Stimulated activated naive CD4-positive, alpha-beta T cell treated with Interleukin-2 at 50 U/mL for 16 hours (primary cell): ENCODE measurements around the gene UNC45A.
"Not testable (repeated sequence)": the region's sequence is repeated elsewhere in the genome, so short reads cannot be mapped to it uniquely, and the experiment has no call there.

Source experiments
- DNase-seq: peaks from one replicate; lab custom pipeline; 2025; lab: John Stamatoyannopoulos, UW

Gene UNC45A

GRCh38 chr15:90903733-90904536 is 31.1 kb upstream of the UNC45A start:
- no peak for DNase-seq

DNA sequence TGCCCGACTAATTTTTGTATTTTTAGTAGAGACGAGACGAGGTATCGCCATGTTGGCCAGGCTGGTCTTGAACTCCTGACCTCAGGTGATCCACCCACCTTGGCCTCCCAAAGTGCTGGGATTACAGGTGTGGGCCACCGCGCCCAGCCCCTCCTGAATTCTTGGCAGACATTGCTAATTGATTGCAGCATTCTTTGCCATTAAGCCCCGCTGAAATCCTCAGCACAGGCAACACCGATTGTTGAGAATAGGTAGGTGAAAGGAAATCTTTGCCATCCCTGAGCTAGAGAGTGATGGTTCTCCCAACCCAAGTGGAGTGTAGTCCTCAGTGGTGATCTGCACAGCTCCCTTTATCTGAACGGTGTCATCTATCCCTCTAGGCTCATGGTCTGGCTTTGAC is 30.3 kb upstream of the UNC45A start:
- DNase-seq = no peak

GRCh38 chr15:90905306-90906180 is 29.5 kb upstream of the UNC45A start:
- DNase-seq = no peak

DNA sequence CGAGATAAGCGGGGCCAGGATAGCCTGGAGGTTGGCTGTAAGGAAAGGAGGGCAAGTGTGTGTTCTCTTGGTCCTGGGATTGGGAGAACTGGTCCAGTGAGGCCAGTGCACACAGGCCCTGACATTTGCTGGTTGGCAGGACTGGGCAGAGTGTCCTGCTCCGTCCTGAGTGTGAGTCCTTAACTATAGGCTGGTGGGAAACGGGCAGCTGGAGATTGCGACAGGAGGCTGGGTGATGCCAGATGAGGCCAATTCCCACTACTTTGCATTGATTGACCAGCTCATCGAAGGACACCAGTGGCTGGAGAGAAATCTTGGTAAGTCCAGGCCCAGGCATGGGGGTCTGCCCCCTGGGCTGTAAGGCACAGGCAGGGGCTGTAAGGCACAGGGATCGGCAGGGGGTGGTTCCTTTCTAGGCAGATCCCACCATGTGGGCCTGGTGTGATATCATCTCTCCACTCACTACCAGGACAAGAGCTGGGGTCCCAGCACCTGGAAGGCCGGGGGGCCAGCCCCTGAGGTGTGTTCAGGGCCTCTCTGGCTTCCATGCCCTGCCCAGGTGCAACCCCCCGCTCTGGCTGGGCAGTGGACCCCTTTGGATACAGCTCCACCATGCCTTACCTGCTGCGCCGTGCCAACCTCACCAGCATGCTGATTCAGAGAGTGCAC is 28.8 kb upstream of the UNC45A start:
- DNase-seq = no peak

DNA sequence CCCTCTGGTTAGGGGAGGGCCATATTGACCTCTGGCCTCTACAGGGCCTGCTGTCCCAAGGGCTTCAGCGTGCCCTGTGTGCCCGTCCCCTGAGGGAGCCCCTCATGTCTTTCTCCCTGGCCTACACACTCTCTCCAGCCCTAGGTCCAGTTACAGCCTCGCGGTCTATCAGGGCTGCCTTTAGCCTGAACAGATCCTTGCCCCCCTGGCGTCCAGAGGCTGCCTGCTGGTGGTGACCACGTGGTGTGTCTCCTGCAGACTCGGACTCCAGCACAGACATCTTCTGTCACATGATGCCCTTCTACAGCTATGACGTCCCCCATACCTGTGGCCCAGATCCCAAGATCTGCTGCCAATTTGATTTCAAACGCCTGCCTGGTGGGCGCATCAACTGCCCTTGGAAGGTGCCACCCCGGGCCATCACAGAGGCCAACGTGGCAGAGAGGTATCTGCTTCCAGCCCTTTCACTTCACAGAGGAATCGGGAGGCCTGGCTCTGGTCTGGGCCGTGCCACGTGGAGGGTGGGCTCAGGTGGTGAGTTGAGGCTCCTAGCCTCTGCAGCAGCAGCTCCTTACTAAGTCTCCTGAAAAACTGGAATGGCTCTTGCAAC is 27.9 kb upstream of the UNC45A start:
- DNase-seq = no peak

DNA sequence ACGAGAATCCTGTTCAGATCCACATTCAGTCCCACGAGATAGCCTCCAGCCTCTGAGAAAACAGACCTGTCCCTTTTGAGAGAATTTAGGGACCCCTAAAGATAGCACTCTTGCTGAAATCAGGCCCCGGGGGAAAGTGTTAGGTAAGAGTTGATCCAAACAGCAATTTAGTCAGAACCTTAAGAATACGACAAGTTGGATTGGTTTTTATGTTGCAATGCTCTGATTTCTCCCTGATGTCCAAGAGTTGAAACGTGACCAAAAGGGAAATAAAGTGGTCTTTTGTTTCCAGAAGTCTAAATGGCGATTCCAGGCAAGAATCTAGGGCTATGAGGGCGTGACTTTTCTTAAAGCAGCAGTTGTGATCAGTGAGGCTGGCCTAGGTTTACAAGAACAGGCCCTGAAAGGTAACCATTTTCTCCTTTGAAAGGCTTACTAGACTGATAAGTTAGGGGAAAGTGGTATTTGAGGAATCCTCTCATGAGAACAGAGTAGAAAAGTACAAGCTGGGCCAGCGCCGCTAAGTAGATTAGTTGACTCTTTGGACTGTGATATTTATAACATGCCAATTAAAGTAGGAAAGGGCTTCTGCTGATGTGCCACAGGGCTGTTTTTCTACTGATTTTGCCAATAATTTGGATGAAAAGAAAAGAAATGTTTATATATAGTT is 27.1 kb upstream of the UNC45A start:
- no peak for DNase-seq

- not testable (repeated sequence) for DNase-seq
Observed at GRCh38 chr15:90909449-90909848, 25.6 kb upstream of the UNC45A start.

GRCh38 chr15:90909976-90910375 is 25.1 kb upstream of the UNC45A start:
- no peak for DNase-seq

DNA sequence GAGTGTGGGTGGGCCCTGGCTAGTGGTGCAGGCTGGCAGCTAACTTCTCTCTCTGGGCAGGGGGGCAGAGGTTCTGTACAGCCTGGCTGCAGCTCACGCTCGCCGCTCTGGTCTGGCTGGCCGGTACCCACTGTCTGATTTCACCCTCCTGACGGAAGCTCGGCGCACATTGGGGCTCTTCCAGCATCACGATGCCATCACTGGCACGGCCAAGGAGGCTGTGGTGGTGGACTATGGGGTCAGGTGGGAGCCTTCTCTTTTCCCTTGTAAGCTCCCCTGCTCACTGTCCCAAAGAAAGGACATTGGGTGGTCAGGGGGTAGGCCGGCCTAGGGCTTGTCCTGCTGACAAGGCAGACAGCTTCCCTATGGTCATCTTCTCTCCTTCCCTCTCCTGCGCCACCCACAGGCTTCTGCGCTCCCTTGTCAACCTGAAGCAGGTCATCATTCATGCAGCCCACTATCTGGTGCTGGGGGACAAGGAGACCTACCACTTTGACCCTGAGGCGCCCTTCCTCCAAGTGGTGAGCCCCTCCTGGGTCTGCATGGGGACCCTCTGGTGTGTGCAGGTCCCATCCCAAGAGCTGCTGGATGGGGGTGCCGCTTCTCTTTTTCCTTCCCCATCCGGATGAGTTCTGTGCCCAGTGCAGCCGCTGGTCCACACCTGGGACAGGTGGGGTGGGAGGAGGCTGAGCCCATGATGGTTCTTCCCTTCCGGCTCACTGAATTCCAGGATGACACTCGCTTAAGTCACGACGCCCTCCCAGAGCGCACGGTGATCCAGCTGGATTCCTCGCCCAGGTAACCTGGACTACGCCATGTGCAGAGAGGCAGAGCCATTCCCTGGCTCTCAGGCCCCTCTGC is 24.4 kb upstream of the UNC45A start:
- DNase-seq = no peak

GRCh38 chr15:90911302-90911623 is 23.8 kb upstream of the UNC45A start:
- no peak for DNase-seq

DNA sequence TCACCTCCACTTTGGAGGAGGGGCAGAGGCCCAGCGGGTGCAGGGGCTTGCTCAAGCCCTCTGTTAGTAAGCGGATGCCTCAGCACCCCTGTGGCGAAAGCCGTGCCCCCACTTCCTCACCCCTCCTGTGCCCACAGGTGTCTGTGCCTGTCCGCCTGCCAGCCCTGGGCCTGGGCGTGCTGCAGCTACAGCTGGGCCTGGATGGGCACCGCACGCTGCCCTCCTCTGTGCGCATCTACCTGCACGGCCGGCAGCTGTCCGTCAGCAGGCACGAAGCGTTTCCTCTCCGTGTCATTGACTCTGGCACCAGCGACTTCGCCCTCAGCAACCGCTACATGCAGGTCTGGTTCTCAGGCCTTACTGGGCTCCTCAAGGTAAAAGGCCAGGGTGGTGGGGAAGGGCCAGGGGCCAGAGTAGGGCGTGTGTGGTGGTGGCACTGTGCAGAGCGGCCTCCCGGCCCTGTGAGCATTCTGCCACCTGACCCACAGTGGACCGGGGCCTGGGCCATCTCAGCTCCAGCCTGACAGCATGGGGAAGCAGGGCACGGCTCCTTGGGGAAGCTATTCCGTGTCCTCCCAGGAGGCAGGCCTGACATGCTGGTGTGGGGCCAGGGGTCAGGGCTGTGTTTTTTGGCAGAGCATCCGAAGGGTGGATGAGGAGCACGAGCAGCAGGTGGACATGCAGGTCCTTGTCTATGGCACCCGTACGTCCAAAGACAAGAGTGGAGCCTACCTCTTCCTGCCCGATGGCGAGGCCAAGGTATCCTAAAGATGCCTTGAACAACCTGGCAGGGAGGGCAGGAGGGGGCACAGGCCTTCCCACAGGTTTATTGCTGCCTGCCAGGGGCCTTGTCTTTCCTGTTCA is 22.9 kb upstream of the UNC45A start:
- no peak for DNase-seq

DNA sequence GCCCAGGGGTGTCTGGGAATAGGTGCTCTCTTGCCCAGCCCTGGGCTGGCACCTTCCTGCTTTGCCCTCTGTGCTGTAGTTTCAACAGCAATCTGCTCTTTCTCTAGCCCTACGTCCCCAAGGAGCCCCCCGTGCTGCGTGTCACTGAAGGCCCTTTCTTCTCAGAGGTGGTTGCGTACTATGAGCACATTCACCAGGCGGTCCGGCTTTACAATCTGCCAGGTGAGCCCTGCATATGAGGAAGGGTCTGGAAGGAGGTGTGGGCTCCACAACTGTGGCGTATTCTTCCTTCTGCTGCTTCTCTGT is 22.4 kb upstream of the UNC45A start:
- no peak for DNase-seq

- no peak for DNase-seq
Observed at GRCh38 chr15:90913398-90913944, 21.6 kb upstream of the UNC45A start.

- DNase-seq = no peak
Observed at GRCh38 chr15:90914305-90915080, 20.6 kb upstream of the UNC45A start.

DNA sequence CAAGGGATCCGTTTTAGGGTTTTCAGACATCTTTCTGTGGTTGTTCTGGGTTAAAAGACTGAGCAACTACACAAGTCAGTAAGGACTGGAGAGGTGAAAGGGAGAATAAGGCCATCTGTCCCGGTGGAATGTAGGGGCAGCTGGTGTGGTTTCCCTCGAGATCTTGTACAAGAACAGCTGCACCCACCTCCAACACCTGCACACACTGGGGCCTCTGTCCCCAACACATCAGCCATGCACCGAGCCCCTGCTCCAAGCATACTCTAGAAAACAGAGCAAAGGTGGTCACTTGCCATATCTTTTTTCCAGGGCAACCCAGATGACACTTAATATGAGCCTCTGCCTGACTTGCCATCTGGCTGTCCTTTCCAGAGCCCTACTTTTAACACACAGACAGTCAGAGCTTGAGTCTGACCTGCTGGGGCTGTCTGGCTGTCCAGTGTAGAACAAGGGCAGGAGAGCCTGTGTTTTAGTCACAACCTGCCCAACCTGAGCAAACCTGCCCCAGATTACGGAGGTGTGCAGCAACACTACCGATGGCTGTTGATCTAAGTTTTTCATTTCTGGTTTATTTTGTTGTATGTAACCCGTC is 19.8 kb upstream of the UNC45A start:
- DNase-seq = no peak

DNA sequence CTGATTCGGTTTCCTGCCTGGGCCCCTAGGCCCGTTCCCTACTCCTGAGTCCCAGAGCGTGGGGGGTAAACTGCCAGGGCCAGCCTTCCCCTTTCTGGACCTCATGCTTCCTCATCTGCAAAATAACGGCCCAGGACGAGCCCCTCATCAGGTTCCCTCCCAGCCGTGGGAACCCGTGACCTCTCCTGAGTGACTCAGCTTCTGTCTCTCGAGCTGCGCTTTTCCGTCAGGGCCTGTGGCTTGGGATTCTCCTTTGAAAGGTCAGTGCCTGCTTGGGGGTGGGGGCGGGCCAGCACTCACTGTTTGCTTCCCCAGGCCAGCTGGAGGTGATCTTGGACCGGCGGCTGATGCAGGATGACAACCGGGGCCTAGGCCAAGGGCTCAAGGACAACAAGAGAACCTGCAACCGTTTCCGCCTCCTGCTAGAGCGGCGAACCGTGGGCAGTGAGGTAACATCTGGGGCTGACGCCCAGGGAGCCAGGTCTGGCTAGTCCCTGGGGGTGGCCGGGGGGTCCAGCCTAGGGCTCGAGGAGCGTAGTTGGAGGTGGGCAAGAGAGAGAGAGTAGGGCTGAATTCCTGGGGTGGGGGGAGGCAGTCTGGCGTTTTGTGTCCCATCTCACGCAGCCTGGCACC is 19.2 kb upstream of the UNC45A start:
- no peak for DNase-seq

GRCh38 chr15:90916461-90916860 is 18.6 kb upstream of the UNC45A start:
- DNase-seq = no peak

DNA sequence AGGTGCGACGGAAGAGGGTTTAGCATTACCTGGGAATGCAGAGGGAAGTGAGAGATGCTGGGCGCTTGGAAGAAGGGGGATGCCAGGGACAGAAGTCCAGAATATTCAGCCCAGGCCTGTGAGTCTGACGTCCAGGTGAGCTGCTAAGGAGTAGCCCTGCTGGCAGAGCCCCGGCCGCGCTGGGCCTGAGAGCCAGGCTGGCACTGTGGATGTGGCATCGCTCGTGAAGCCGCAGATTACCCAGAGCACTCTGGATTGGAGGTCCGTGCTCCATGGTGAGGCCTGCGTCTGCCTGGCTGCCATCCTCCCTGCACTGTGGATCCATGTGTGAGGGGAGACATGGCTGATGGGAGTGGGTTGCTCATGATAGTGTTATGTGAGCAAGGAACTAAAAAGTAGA is 17.5 kb upstream of the UNC45A start:
- DNase-seq = no peak
